ENCODE results near the gene CASR.
"Not testable (repeated sequence)": the region's sequence is repeated elsewhere in the genome, so short reads cannot be mapped to it uniquely, and the experiment has no call there.

Gene CASR

DNA sequence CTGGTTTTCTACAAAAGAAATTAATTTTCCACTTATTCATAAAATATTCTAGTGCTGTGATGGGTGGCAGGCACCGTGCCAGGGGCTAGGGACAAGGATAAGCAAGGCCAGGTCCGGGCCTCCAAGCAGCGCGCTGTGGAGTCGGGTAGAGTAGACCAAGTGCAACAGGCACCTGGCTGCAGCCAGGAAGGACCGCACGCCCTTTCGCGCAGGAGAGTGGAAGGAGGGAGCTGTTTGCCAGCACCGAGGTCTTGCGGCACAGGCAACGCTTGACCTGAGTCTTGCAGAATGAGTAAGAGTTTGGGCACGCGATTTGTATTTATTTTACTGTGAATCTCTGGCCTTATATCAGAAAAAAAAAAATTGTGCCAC is at the start of gene CASR:
Gene CASR, plus strand, starts transcription at position 148 of the 372 bp plus-strand sequence. CDS start 70,522 bp downstream, outside the sequence.
- DNase-seq (ENCODE audit: low spot score) = no peak

GRCh38 chr3:122146466-122146865 is 37.0 kb upstream of the CASR start:
- DNase-seq (ENCODE audit: low spot score) = no peak

DNA sequence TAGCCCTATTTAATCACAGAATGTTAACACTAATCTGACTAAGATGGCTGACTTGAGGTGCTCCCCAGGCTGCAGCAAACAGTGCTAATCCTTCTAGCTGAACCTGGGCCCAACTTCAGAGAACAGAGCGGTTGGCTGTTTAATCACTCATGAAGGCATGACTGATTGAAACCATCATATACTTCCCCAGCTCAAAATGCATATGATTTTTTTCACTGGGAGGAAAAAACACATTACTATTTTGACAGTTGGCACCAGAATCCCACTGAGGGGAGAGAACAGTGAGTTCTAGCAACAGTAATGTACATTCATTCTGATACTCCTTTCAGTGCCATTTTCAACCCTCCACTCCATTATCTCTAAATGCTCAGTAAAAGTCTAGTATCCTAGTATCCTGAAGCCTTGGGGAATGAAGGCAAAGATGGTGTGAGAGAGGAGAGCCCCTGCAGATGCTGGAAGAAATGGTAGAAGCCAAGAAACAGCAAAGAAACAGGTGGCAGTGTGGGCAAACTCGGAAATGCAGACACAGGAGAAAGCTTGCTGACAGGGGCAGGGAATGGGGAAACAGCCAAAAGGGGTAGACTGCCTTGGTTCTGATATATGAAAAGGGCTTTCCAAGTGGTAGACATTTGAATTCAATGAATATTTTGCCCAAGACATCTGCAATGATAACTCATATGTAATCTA is 34.4 kb upstream of the CASR start:
- DNase-seq (ENCODE audit: low spot score) = no peak

- DNase-seq (ENCODE audit: low spot score) = no peak
Observed at GRCh38 chr3:122151480-122151879, 32.0 kb upstream of the CASR start.

GRCh38 chr3:122164983-122165382 is 18.5 kb upstream of the CASR start:
- not testable (repeated sequence) for DNase-seq (ENCODE audit: low spot score)

DNA sequence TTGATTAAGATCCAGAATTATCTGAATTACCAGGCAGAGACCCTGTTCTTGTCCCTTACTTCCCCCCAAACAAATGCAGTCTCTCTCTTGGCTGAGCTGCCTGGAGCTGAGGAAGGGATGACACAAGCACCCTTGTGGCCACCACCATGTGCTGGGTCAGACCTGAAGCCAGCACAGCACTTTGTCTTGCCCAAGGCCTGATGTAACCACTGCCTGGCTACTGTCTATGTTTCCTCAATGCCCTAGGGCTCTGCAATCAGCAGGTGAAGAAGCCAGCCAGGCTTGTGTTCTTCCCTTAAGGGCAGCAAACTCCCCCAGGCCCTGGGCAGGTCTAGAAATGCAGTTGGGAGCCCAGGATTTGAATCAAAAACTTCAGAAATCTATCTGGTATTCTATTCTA is 15.8 kb upstream of the CASR start:
- no peak for DNase-seq (ENCODE audit: low spot score)

- DNase-seq (ENCODE audit: low spot score) = no peak
Observed at GRCh38 chr3:122168044-122168443, 15.4 kb upstream of the CASR start.

DNA sequence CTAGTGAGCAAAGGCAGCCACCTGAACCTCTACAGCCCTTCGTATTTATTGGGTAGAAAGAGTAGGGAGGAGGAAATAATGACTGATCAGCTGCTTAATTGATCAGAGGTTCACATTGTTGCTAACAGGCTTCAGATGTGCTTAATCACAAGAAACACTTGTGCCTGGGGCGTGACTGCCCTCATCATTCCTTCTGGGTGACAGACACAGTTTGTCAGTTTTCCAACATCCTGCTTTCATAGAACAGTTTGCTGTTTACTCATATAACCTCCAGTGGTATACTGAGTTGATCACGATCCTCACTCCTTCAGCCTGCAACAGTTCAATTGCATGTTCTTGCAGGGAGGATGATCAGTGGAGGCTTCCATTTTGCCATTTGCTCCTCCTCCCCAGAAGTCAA is 13.6 kb upstream of the CASR start:
- no peak for DNase-seq (ENCODE audit: low spot score)

GRCh38 chr3:122171361-122171760 is 12.1 kb upstream of the CASR start:
- DNase-seq (ENCODE audit: low spot score) = not testable (repeated sequence)

DNA sequence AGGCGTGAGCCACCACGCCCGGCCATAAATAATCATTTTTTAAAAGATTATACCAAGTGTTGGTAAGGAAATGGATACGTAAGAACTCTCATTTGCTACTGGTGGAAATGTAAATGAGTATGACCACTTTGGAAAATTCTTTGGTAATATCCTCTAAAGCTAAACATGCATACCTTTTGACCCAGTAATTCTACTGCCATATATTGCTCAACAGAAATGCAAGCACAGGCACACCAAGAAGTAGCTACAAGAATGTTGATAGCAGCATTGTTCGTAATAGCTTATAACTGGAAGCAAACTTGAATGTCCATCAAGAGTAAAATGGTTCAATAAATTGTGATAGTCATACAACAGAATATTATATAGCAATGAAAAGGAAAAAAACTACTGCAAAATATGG is 4.8 kb upstream of the CASR start:
- no peak for DNase-seq (ENCODE audit: low spot score)

GRCh38 chr3:122183893-122184590 is 574 bp downstream of the CASR start:
- no peak for DNase-seq (ENCODE audit: low spot score)

- DNase-seq (ENCODE audit: low spot score) = no peak
Observed at GRCh38 chr3:122184591-122184929, 1.1 kb downstream of the CASR start.

- no peak for DNase-seq (ENCODE audit: low spot score)
Observed at GRCh38 chr3:122186372-122186771, 2.9 kb downstream of the CASR start.

GRCh38 chr3:122188737-122189136 is 5.3 kb downstream of the CASR start:
- DNase-seq (ENCODE audit: low spot score) = no peak

- no peak for DNase-seq (ENCODE audit: low spot score)
Observed at GRCh38 chr3:122189357-122189756, 5.9 kb downstream of the CASR start.

GRCh38 chr3:122190525-122190924 is 7.1 kb downstream of the CASR start:
- no peak for DNase-seq (ENCODE audit: low spot score)

GRCh38 chr3:122198966-122199365 is 15.5 kb downstream of the CASR start:
- no peak for DNase-seq (ENCODE audit: low spot score)

DNA sequence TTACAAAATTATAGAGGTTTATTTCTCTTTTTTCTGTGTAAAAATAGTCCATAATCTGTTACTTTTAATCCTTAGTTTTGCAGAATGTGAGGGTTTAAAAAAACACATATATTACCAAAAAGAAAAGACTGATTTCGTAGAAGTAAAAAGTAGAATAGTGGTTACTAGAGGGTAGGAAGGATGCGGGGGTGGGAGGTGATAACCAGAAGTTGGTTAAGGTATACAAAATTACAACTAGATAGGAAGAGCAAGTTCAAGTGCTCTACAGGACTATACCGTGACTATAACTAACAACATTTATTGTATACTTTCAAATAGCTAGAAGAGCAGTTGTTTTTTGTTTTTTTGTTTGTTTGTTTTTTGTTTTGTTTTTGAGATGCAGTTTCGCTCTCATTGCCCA is 16.1 kb downstream of the CASR start:
- DNase-seq (ENCODE audit: low spot score) = no peak

DNA sequence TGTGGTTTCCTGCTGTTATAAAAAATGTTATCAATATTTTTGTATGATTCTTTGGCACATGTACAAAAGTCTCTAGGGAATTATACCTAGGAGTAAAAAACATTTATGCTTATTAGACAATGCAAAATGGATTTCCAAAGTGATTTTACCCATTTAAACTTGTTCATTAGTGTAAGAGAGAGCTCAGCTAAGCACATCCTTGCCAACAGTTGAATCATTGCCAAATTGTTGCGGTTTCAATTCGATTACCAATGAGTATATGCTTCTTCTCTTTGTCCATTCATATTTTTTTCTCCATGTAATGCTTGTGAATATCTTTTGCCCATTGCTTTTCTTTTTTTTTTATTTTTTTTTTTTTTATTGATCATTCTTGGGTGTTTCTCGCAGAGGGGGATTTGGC is 17.2 kb downstream of the CASR start:
- no peak for DNase-seq (ENCODE audit: low spot score)

- not testable (repeated sequence) for DNase-seq (ENCODE audit: low spot score)
Observed at GRCh38 chr3:122201476-122201875, 18.0 kb downstream of the CASR start.

GRCh38 chr3:122208579-122208978 is 25.1 kb downstream of the CASR start:
- DNase-seq (ENCODE audit: low spot score) = no peak

DNA sequence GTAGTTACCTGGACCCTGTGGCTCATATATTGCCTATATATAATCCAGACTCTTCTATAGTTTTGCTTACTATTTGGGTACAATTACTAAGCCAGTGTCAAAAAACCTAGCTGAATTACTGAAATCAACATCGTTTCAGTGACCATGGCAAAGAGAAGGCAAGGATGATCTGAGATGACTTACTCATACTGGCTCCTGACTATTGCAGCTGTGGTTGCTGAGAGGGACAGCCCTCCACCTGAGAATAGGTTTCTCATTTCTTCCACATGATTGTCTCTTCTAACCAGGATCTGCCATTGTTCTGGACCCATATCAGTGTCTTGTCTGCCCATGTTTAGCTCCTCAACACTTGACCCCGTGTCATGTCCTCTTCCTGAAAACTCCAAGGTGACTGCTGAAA is 30.2 kb downstream of the CASR start:
- no peak for DNase-seq (ENCODE audit: low spot score)

GRCh38 chr3:122214711-122215110 is 31.2 kb downstream of the CASR start:
- no peak for DNase-seq (ENCODE audit: low spot score)
